T47D (cell line): ENCODE measurements around the gene KRCC1.
A peak's percentile ranks its signal among the peaks of the same experiment; 100 is the strongest.

Experiments
- DNase-seq, 2 experiments: peaks; one replicate each; pipeline versions ENCODE4 v3.0.0 to v3.0.0-alpha.2; 2011 to 2012; ENCODE audit warnings: low read depth in 1 of 2, low spot score in 1 of 2
- JUND ChIP-seq: IDR thresholded peaks from 2 replicates; pipeline ENCODE4 v1.6.1; 2012; ENCODE audit warnings: low read depth
- in situ Hi-C: cut with HindIII; loops from 2 replicates; pipeline ENCODE4 v1.10.0; 2016; ENCODE audit warnings: low sequenced_read_pairs, low pct_unique_long_range_greater_than_20kb

KRCC1 gene

DNA sequence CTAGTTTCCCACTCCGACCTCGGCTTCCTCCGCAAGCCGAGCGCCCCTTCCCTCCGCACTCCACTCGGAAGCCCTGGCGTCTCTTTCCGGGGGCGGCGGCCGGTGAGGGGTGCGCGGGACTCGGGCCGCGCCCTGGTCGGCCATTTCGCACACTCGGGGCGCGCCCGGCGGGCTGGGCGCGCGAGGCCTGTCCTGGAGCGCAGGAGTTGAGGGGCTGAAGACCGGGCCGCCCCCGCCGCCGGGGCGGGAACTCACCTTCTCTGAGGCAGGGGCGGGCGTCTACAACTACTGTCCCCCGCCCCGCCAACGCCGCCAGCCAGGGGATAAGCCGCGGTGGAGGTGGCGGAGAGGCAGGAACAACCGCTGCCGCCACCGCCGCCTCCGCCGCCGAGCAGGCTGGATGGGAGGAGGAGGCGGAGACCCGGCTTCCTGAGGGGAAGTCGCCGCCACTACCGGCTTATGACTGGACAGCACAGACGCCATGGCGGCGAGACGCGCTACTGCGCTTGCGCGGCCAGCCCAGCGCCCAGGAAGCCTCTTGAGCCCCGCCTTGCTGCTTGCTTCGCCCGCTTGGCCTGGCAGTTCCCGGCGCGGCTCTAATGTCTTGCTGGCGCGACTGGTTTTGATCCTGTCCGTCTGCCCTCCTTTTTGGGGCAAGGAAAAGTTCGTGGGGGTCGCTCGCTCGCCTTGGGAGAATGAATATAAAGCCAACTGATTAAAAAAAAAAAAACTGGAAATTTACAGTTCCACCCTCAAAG, at the start of gene KRCC1:
Gene KRCC1 (minus strand): TSS at position 413 of the 758 bp plus-strand sequence. CDS start 27,220 bp downstream, outside the sequence.
- peak; percentile 86 to 94 for DNase-seq
- in situ Hi-C loops, result no loop called here
- no peak for TF ChIP-seq JUND

DNA sequence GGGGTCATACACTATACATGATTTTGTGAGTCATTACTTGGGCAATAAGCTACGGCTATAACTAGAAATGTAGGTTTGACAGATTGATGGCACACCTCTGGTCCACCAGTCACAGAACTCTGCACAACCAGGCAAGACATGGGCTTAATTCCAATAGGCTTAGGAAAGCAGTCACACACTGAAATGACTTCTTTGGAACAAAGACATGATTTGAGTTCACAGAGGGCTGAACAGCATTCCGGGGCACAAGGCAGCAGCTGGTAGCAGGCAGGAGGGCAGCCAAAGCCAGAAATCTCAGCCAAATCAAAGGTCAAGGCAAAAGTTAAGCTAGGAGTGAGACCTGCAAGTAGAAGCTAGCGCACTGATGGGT, 44.9 kb upstream of the KRCC1 start:
- no peak for DNase-seq
- in situ Hi-C loops, result no loop called here
- no peak for TF ChIP-seq JUND

DNA sequence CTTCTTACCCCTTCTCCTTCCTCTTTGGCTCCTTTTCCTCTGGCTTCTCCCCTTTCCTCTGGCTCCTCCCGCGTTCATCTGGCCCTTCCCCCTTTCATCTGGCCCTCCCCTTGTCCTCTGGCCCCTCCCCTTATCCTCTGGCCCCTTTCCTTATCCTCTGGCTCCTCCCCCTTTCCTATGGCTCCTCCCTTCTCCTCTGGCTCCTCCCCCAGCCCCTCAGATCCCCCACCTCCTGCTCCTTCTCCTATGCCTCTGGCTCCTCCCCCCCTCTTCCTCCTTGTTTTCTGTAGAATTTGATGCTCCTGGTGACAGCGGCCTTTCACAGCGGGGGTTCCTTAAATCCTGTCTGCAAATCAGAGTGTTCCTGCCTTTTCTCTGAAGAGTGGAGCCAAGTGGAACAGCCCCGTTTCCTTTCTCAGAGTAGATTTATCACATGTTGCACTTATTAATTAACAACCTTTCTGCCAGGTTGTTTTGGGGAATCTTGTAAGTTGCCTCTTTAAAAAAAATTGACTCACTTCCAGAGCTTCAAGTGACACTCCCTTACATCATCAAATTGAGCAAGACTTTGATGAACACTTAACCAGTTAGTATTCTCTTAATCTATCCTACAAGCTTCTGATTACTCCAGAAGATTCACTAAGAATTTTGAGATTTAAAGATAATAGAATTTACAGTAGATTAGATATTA, 44.4 kb upstream of the KRCC1 start:
- no peak for TF ChIP-seq JUND

GRCh38 chr2:88098558-88098900, 42.9 kb upstream of the KRCC1 start:
- no peak for DNase-seq
- no peak for TF ChIP-seq JUND
- in situ Hi-C loops, result no loop called here

More for the DNA sequence above, 44.4 kb upstream of the KRCC1 start:
- peak in 1 of 2 experiments; percentile 47 for DNase-seq
- in situ Hi-C loops, result no loop called here

GRCh38 chr2:88097891-88098557, 42.4 kb upstream of the KRCC1 start:
- no peak for DNase-seq
- TF ChIP-seq JUND, result no peak
- in situ Hi-C loops, result no loop called here

GRCh38 chr2:88097192-88097591, 41.6 kb upstream of the KRCC1 start:
- in situ Hi-C loops, result no loop called here
- no peak for DNase-seq
- TF ChIP-seq JUND, result no peak

- TF ChIP-seq JUND, result no peak
- no peak for DNase-seq
- in situ Hi-C loops, result no loop called here
Observed at GRCh38 chr2:88096708-88097107, 41.1 kb upstream of the KRCC1 start.

- DNase-seq, result no peak
- in situ Hi-C loops, result no loop called here
- TF ChIP-seq JUND, result no peak
Observed at GRCh38 chr2:88095022-88095421, 39.4 kb upstream of the KRCC1 start.

DNA sequence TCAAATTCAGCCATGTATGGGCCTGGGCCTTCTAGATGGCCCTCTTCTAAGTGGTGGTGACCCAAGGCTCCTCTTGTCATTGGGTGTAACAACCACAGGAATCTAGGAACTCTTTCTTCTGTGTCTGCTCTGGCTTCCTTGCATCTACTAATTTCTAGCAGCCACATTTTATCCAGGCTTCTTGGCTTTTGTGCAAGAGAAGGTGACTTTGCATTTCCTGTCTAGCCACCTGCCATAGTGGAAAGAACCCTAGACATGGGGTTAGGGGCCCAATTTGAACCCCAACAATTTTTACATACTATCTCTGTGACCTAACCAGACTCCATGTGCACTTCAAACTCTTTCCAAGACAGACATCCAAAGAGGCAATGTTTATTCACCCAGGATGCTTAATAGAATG, 37.2 kb upstream of the KRCC1 start:
- DNase-seq, result no peak
- no peak for TF ChIP-seq JUND
- in situ Hi-C loops, result no loop called here

DNA sequence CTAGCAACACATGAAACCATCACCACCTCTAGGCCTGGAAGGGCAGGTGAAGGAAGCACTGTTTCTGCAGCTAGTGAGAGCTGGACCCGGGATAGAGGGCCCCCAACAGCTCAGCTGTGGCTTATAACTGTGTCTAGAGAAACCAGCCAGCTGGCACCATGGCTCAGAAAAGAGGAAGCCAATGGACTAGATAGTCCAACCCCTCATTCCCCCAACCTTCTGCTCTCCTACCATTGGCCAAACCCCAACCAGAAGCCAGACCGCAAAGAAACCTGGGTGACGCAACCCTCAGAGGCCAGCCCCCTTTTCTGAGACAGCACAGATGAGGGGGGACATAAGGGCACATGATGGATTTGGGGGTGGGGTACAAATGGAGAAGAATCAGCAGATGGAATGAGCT, 36.4 kb upstream of the KRCC1 start:
- no peak for TF ChIP-seq JUND
- no peak for DNase-seq
- in situ Hi-C loops, result no loop called here

DNA sequence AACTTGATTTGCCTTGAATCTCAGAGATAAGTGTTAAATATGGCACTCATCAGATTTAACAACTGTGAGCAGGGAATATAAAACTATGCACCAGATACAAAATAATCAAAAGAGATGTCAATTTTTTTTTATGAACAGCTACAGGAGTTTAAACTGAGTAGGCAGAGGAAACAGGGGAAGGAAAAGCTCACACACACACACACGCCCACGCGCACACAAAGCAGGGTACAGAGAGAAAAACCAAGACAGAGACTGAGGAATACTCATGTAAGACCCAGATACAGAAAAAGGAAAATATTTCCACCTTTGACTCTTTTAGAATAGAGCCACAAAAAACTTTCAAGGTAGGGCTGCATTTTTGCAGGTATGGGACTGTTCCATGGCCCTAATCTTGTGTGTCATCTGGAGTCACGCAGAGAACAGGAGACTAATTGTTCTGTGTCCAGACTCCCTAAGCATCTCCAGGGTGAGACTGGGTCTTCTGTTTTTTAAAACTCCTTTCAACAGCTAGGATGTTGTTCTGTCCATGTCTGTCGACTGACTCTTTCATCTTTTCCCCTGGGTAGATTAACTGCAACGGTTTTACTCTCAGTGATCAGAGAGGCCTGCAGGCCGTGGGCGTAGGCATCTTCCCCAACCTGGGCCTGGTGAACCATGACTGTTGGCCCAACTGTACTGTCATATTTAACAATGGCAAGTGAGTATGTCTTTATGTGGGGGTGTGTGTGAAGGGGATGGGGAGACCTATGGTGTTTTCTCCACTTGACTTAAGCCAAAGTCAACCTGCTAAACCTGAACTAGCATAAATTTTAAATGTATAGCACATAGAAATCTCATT, 35.1 kb upstream of the KRCC1 start:
- TF ChIP-seq JUND, result no peak
- in situ Hi-C loops, result no loop called here
- no peak for DNase-seq

DNA sequence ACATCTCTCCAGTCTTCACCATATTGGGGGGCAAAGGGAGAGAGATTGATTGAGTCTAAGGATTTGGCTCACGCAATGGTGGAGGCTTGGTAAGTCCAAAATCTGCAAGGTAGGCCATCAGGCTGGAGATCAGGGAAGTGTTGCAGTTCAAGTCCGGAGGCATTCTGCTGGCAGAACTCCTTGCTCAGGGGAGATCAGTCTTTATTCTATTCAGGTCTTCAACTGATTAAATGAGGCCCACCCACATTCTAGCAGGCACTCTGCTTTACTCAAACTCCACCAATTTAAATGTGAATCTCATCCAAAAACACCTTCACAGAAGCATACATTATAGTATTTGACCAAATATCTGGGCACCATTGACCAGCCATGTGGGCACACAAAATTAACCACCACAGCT, 33.4 kb upstream of the KRCC1 start:
- no peak for TF ChIP-seq JUND
- in situ Hi-C loops, result no loop called here
- no peak for DNase-seq
